ENCODE measurements around the gene PGLYRP3.

Gene PGLYRP3

DNA sequence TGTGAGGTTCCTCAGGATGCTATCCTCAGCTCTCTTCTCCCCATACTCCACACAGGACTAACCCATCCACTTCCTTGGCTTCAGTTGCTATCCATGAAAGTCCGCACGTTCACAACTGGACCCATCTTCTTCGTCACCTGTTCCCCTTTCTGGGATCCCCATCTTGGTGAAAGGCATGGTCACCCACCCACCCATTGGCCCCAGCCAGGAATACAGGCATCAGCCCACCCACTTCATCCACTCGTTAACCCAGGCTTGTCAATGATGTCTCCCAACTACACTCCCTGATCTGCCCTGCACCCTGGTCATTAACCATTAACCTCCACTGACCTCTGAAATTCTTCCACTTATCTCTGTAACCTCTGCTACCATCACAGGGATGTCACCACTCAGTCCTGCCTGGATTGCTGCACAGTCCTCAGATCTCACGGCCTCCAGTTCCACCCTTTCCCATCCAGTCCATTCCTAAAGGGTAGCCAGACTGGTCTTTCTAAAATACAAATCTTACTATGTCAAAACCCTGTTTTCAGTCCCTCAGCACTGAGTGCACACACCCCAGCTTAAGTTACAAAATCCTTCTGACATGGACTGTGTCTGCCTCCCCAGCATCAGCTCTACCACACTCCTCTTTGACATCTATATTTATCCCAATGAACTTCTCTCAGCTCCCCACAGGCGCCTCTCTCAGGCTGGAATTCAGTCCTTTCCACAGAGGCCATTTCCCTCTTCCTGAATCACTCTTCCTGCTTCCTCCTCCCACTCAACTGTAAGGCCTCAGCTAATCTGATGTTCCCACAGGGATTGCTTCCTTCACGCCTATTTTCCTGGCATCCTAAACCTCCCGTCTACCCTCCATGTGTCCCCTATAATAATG is 25.5 kb upstream of the PGLYRP3 start:
- Histone ChIP-seq H3K36me3 (ENCODE audit: insufficient read depth, low read length) (no peaks in the 10 kb centered on the region), H3K9me3 (ENCODE audit: low read length) (no peaks in the 10 kb centered on the region), H3K4me2 (ENCODE audit: low read length) (no peak overlapping the region), H3F3A (ENCODE audit: insufficient read depth, low read length) (no peaks in the 10 kb centered on the region), H3K9ac (ENCODE audit: low read length) (no peak overlapping the region), H3K4me3 (ENCODE audit: low read depth, low read length, poor library complexity, severe bottlenecking) (no peak overlapping the region), H3K27ac (ENCODE audit: low read depth, low read length, poor library complexity, severe bottlenecking) (no peak overlapping the region), H3K9me2 (ENCODE audit: low read depth, low read length) (no peaks in the 10 kb centered on the region), H3K79me2 (ENCODE audit: insufficient read depth, low read length) (no peaks in the 10 kb centered on the region), H2AFZ (ENCODE audit: low read length) (no peak overlapping the region), H3K27me3 (ENCODE audit: insufficient read depth, low read length) (no peaks in the 10 kb centered on the region; the same call in 1 of the 2 replicates), H3K4me1 (ENCODE audit: insufficient read depth, low read length, severe bottlenecking) (no peaks in the 10 kb centered on the region), H4K20me1 (ENCODE audit: insufficient read depth, low read length) (no peaks in the 10 kb centered on the region)
- no peak for TF ChIP-seq EZH2 (IDR thresholded peaks at IDR 0.05; ENCODE audit: borderline replicate concordance, low read length)
- no peak for TF ChIP-seq CTCF (IDR thresholded peaks at IDR 0.05; ENCODE audit: low read length)

DNA sequence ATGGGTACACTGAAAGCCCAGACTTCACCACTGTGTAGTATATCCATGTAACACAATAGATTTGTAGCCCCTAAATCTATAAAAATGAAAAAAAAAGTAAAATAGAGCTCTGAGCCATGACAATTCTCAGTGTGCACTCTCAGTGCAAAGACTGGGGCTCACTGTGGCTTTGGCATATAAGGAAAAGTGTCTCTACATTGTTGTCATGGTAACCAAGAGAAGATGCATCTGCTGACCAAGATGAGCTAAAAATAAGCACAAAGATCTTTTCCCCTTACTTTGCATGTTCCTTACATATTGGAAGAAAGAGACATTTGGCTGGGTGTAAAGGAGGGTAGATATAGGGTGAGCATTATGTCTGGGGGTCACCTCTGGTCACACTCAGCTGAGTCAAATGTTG is 23.9 kb upstream of the PGLYRP3 start:
- H3K4me2 ChIP-seq (ENCODE audit: low read length) = no peak overlapping the region
- no peaks in the 10 kb centered on the region for H4K20me1 ChIP-seq (ENCODE audit: insufficient read depth, low read length)
- H3K27me3 ChIP-seq (ENCODE audit: insufficient read depth, low read length) = no peaks in the 10 kb centered on the region; the same call in 1 of the 2 replicates
- H3K4me3 ChIP-seq (ENCODE audit: low read depth, low read length, poor library complexity, severe bottlenecking) = no peak overlapping the region
- no peaks in the 10 kb centered on the region for H3F3A ChIP-seq (ENCODE audit: insufficient read depth, low read length)
- H3K9ac ChIP-seq (ENCODE audit: low read length) = no peak overlapping the region
- H3K27ac ChIP-seq (ENCODE audit: low read depth, low read length, poor library complexity, severe bottlenecking) = no peak overlapping the region
- H3K36me3 ChIP-seq (ENCODE audit: insufficient read depth, low read length) = no peaks in the 10 kb centered on the region
- H3K4me1 ChIP-seq (ENCODE audit: insufficient read depth, low read length, severe bottlenecking) = no peaks in the 10 kb centered on the region
- no peaks in the 10 kb centered on the region for H3K9me2 ChIP-seq (ENCODE audit: low read depth, low read length)
- TF ChIP-seq EZH2 (IDR thresholded peaks at IDR 0.05; ENCODE audit: borderline replicate concordance, low read length) = no peak
- no peak for TF ChIP-seq CTCF (IDR thresholded peaks at IDR 0.05; ENCODE audit: low read length)
- H2AFZ ChIP-seq (ENCODE audit: low read length) = no peak overlapping the region
- H3K79me2 ChIP-seq (ENCODE audit: insufficient read depth, low read length) = no peaks in the 10 kb centered on the region
- no peaks in the 10 kb centered on the region for H3K9me3 ChIP-seq (ENCODE audit: low read length)

- no peak overlapping the region for H3K4me3 ChIP-seq (ENCODE audit: low read depth, low read length, poor library complexity, severe bottlenecking)
- no peaks in the 10 kb centered on the region for H3K9me3 ChIP-seq (ENCODE audit: low read length)
- no peak overlapping the region for H2AFZ ChIP-seq (ENCODE audit: low read length)
- no peak overlapping the region for H3K4me2 ChIP-seq (ENCODE audit: low read length)
- no peaks in the 10 kb centered on the region for H3F3A ChIP-seq (ENCODE audit: insufficient read depth, low read length)
- no peaks in the 10 kb centered on the region for H3K9me2 ChIP-seq (ENCODE audit: low read depth, low read length)
- no peak overlapping the region for H3K9ac ChIP-seq (ENCODE audit: low read length)
- no peaks in the 10 kb centered on the region for H3K36me3 ChIP-seq (ENCODE audit: insufficient read depth, low read length)
- no peaks in the 10 kb centered on the region for H3K79me2 ChIP-seq (ENCODE audit: insufficient read depth, low read length)
- no peaks in the 10 kb centered on the region for H3K4me1 ChIP-seq (ENCODE audit: insufficient read depth, low read length, severe bottlenecking)
- no peak for TF ChIP-seq CTCF (IDR thresholded peaks at IDR 0.05; ENCODE audit: low read length)
- TF ChIP-seq EZH2 (IDR thresholded peaks at IDR 0.05; ENCODE audit: borderline replicate concordance, low read length) = no peak
- H3K27me3 ChIP-seq (ENCODE audit: insufficient read depth, low read length) = no peaks in the 10 kb centered on the region; the same call in 1 of the 2 replicates
- H4K20me1 ChIP-seq (ENCODE audit: insufficient read depth, low read length) = no peaks in the 10 kb centered on the region
- no peak overlapping the region for H3K27ac ChIP-seq (ENCODE audit: low read depth, low read length, poor library complexity, severe bottlenecking)
Observed at GRCh38 chr1:153333902-153334301, 21.1 kb upstream of the PGLYRP3 start.

Measured in OCI-LY1 (cell line).